Measurements from ENCODE around the gene PCSK7. TPM values are rescaled to one million over a fixed set of nuclear protein-coding genes. Genes with fewer than 3 reads are reported as not detected.

PCSK7 gene
- total and polyA plus RNA-seq, 2 experiments from 2014 or later, result 29.7 to 58.8 TPM

DNA sequence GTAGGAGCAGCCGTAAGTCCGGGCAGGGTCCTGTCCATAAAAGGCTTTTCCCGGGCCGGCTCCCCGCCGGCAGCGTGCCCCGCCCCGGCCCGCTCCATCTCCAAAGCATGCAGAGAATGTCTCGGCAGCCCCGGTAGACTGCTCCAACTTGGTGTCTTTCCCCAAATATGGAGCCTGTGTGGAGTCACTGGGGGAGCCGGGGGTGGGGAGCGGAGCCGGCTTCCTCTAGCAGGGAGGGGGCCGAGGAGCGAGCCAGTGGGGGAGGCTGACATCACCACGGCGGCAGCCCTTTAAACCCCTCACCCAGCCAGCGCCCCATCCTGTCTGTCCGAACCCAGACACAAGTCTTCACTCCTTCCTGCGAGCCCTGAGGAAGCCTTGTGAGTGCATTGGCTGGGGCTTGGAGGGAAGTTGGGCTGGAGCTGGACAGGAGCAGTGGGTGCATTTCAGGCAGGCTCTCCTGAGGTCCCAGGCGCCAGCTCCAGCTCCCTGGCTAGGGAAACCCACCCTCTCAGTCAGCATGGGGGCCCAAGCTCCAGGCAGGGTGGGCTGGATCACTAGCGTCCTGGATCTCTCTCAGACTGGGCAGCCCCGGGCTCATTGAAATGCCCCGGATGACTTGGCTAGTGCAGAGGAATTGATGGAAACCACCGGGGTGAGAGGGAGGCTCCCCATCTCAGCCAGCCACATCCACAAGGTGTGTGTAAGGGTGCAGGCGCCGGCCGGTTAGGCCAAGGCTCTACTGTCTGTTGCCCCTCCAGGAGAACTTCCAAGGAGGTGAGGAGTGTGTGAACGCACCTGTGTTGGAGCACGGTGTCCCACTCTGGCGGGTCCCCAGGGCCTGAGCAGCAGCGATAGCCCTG lies 32.6 kb downstream of the PCSK7 start, which contains the start of gene TAGLN:
Gene TAGLN, plus strand, starts transcription at position 318 of the 863 bp plus-strand sequence. CDS start 3,644 bp downstream, outside the sequence.
- Histone ChIP-seq H4K20me1 (ENCODE audit: insufficient read depth) (0 out of 2 replicates have a peak, but pooled peaks cover 2% of the 10 kb centered on the region), H3K4me2 (ENCODE audit: unreplicated experiment) (peak within 1 kb of the TSS; percentile 78), H3K9me3 (ENCODE audit: low read depth) (no peaks in the 10 kb centered on the region), H3K4me1 (ENCODE audit: insufficient read depth) (peaks cover 34% of the 10 kb centered on the region), H3K4me3 (peak within 1 kb of the TSS; percentile 87), H2AFZ (peak within 1 kb of the TSS; percentile 55), H3K27me3 (replicated peaks; ENCODE audit: insufficient read depth) (no peaks in the 10 kb centered on the region), H3K9me2 (ENCODE audit: insufficient read depth) (no peaks in the 10 kb centered on the region), H3K9ac (peak within 1 kb of the TSS; percentile 79), H3K27ac (peak within 1 kb of the TSS; percentile 53), H3K79me2 (ENCODE audit: insufficient read depth) (peaks cover 71% of the 10 kb centered on the region), H3K36me3 (ENCODE audit: low read depth) (peaks cover under 1% of the 10 kb centered on the region), H3F3A (ENCODE audit: insufficient read depth) (peaks cover 39% of the 10 kb centered on the region)
- 23 to 24% methylated on average over 29 to 33 of the region's 34 CpGs for WGBS, 2 experiments (ENCODE audit: low coverage in 1 of 2, low lambda C conversion rate in 2 of 2, missing lambda C conversion rate in 2 of 2)
- DNase-seq, result peak; percentile 93
- in situ Hi-C loops (cut with MboI), result no loop called here
- no peak for TF ChIP-seq EZH2phosphoT487 (IDR thresholded peaks at IDR 0.05; ENCODE audit: insufficient read depth, low read depth)
- no peak for TF ChIP-seq EZH2 (IDR thresholded peaks at IDR 0.05; ENCODE audit: insufficient read depth, poor library complexity, severe bottlenecking)

DNA sequence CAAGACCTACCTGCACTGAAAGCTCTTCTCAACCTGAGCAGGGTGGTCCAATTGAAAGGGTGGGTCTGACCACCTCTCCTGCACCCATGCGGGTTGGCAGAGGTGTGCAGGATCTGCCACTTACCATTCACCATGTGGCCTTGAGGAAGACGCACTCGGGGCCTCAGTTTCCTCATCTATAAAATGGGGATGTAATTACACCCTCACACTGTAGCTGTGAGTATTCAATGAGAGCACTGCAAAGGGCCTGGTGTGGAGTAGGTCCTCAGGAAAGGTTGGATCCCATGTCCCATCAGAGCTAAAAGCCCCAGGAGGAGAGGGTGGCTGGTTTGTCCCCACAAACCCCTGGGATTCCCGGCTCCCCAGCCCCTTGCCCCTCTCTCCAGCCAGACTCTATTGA lies 33.3 kb downstream of the PCSK7 start:
- Histone ChIP-seq H3K4me3 (peak overlapping the region; percentile 87), H4K20me1 (ENCODE audit: insufficient read depth) (0 out of 2 replicates have a peak, but pooled peaks cover 1% of the 10 kb centered on the region), H3K9ac (peak overlapping the region; percentile 79), H2AFZ (peak overlapping the region; percentile 55), H3K9me3 (ENCODE audit: low read depth) (no peaks in the 10 kb centered on the region), H3F3A (ENCODE audit: insufficient read depth) (peaks cover 32% of the 10 kb centered on the region), H3K9me2 (ENCODE audit: insufficient read depth) (no peaks in the 10 kb centered on the region), H3K36me3 (ENCODE audit: low read depth) (no peaks in the 10 kb centered on the region), H3K27me3 (replicated peaks; ENCODE audit: insufficient read depth) (no peaks in the 10 kb centered on the region), H3K27ac (peak overlapping the region; percentile 53), H3K4me2 (ENCODE audit: unreplicated experiment) (peak overlapping the region; percentile 78), H3K79me2 (ENCODE audit: insufficient read depth) (peaks cover 64% of the 10 kb centered on the region), H3K4me1 (ENCODE audit: insufficient read depth) (peaks cover 31% of the 10 kb centered on the region)
- DNase-seq, result no peak
- WGBS, 2 experiments (ENCODE audit: low coverage in 1 of 2, low lambda C conversion rate in 2 of 2, missing lambda C conversion rate in 2 of 2), result 73 to 97% methylated on average over 3 to 4 of the region's 4 CpGs
- in situ Hi-C loops (cut with MboI), result no loop called here
- no peak for TF ChIP-seq EZH2phosphoT487 (IDR thresholded peaks at IDR 0.05; ENCODE audit: insufficient read depth, low read depth)
- no peak for TF ChIP-seq EZH2 (IDR thresholded peaks at IDR 0.05; ENCODE audit: insufficient read depth, poor library complexity, severe bottlenecking)

DNA sequence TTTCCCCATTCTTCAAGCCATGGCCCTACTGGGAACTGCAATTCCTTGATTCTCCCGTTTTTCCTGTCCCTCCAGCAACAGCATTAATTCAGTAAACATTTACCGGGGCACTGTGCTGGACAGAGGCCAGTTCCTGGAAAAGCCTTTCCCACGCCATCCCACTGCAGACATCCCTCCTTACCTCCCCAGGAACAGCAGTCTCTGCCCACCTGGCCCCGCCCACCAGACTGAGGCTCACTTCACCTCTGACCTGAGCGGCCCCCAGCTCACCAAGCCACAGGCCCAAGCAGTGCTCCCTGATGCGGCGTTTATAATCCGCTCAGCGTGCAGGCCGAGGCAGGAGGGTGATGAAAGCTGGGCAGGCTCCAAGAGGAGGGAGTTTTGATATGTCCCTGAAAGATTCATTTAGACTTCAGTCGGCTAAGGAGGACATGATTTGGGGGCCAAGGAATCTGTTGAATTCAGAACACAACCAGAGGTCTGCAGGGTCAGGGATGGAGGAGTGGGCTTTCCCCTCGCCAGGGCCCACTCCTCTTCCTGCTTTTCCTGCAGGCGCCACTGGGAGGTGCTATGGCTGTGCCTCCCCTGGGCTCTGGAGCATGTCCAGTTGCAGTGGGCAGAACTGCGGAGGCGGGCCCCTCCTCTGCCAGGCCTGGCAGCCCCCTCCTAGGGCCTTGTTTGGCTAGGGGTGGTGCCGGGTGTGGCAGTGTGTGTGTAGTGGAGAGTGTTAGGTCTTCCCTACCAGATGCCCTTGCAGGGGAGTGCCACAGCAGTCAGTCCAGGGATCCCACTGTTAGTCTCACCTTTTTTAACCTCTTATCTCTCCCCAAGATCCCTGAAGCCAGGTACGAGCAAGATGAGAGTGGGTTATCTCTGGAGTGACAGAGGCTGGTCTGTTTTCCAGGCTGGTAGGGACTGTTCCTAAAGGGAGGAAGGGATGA lies 34.1 kb downstream of the PCSK7 start:
- Histone ChIP-seq H3K9ac (peak overlapping the region; percentile 79), H3K4me2 (ENCODE audit: unreplicated experiment) (peak overlapping the region; percentile 78), H3F3A (ENCODE audit: insufficient read depth) (peaks cover 24% of the 10 kb centered on the region), H3K27me3 (replicated peaks; ENCODE audit: insufficient read depth) (no peaks in the 10 kb centered on the region), H3K27ac (peak overlapping the region; percentile 53), H3K36me3 (ENCODE audit: low read depth) (no peaks in the 10 kb centered on the region), H3K9me3 (ENCODE audit: low read depth) (no peaks in the 10 kb centered on the region), H3K9me2 (ENCODE audit: insufficient read depth) (no peaks in the 10 kb centered on the region), H3K4me1 (ENCODE audit: insufficient read depth) (peaks cover 27% of the 10 kb centered on the region), H3K79me2 (ENCODE audit: insufficient read depth) (peaks cover 56% of the 10 kb centered on the region), H4K20me1 (ENCODE audit: insufficient read depth) (no peaks in the 10 kb centered on the region), H2AFZ (no peak overlapping the region), H3K4me3 (peak overlapping the region; percentile 87)
- WGBS, 2 experiments (ENCODE audit: low coverage in 1 of 2, low lambda C conversion rate in 2 of 2, missing lambda C conversion rate in 2 of 2), result 90 to 93% methylated on average over 17 of the region's 17 CpGs
- TF ChIP-seq EZH2 (IDR thresholded peaks at IDR 0.05; ENCODE audit: insufficient read depth, poor library complexity, severe bottlenecking) (no peak), EZH2phosphoT487 (IDR thresholded peaks at IDR 0.05; ENCODE audit: insufficient read depth, low read depth) (no peak)
- in situ Hi-C loops (cut with MboI), result no loop called here
- DNase-seq, result no peak

DNA sequence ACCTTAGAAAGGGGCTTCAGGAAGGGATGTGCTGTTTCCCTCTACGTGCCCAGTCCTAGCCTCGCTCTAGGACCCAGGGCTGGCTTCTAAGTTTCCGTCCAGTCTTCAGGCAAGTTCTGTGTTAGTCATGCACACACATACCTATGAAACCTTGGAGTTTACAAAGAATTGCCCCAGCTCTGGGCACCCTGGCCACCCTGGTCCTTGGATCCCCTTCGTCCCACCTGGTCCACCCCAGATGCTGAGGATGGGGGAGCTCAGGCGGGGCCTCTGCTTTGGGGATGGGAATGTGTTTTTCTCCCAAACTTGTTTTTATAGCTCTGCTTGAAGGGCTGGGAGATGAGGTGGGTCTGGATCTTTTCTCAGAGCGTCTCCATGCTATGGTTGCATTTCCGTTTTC lies 34.9 kb downstream of the PCSK7 start:
- Histone ChIP-seq H3K36me3 (ENCODE audit: low read depth) (no peaks in the 10 kb centered on the region), H2AFZ (no peak overlapping the region), H3K4me2 (ENCODE audit: unreplicated experiment) (no peak overlapping the region), H3K4me3 (no peak overlapping the region), H3K79me2 (ENCODE audit: insufficient read depth) (peaks cover 48% of the 10 kb centered on the region), H3K27ac (no peak overlapping the region), H3K9ac (no peak overlapping the region), H4K20me1 (ENCODE audit: insufficient read depth) (no peaks in the 10 kb centered on the region), H3F3A (ENCODE audit: insufficient read depth) (peaks cover 16% of the 10 kb centered on the region), H3K9me2 (ENCODE audit: insufficient read depth) (no peaks in the 10 kb centered on the region), H3K4me1 (ENCODE audit: insufficient read depth) (peaks cover 22% of the 10 kb centered on the region), H3K27me3 (replicated peaks; ENCODE audit: insufficient read depth) (no peaks in the 10 kb centered on the region), H3K9me3 (ENCODE audit: low read depth) (no peaks in the 10 kb centered on the region)
- DNase-seq, result no peak
- in situ Hi-C loops (cut with MboI), result no loop called here
- TF ChIP-seq EZH2phosphoT487 (IDR thresholded peaks at IDR 0.05; ENCODE audit: insufficient read depth, low read depth), result no peak
- no peak for TF ChIP-seq EZH2 (IDR thresholded peaks at IDR 0.05; ENCODE audit: insufficient read depth, poor library complexity, severe bottlenecking)
- WGBS, 2 experiments (ENCODE audit: low coverage in 1 of 2, low lambda C conversion rate in 2 of 2, missing lambda C conversion rate in 2 of 2), result 90 to 93% methylated on average over 7 of the region's 7 CpGs

All from GM23248 (cell line).